HG03460 (cell line): ENCODE results near the gene CCDC12.
"Not testable (repeated sequence)": the region's sequence is repeated elsewhere in the genome, so short reads cannot be mapped to it uniquely, and the experiment has no call there.

Experiments used
- ATAC-seq: cut with Tn5 transposase; IDR thresholded peaks from one replicate; pipeline ENCODE4 v1.9.1; 2021; ENCODE audit not compliant: unreplicated experiment

The CCDC12 gene

DNA sequence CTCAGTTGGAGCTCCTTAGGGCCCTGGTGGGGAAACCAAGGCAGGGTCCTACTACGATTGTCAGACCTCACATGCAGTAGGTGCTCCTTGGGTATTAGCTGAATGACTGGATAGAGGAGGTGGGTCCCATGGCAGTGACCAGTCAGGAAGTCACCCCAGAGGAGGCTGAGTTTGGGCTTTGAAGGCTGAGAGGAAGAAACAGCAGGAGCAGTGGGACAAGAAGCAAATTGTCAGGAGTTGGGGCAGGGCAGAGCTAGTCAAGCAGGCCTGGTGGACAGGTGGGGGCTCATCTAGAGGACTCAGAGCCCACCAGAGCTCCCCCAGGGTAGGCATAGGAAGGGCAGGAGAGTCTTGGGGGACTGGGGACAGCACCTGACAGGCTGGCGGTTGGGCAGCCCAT lies 6.0 kb upstream of the CCDC12 start:
- no peak for ATAC-seq

- ATAC-seq = no peak
Observed at GRCh38 chr3:46981932-46982471, 5.5 kb upstream of the CCDC12 start.

DNA sequence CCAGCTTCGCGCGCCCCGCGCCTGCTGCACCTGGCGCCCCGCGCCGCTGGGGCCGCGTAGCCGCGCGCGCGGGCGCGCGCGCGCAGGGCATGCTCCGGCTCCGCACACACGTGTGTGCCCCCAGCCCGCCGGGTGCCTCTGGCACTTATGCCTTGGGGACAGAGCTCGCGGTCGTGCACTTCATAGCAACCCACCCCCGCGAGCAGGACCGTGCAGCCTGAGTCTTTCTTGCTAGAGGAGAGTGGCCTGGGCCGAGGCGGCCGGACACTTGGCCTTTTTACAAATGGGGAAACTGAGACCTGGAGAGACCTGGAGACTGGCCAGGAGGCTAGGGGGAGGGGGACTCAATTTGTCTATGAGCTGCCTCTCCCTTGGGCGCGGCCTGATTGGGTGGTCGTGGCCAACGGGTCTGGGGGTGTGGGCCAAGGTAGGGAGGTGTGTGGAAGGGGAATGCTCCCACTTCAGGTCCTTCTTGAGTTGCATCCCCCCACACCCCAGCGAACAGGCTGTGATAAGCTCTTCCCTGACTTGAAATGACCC lies 3.5 kb upstream of the CCDC12 start:
- ATAC-seq = no peak

GRCh38 chr3:46978985-46979944 lies 2.7 kb upstream of the CCDC12 start, which contains the start of gene NBEAL2:
Gene NBEAL2 (plus strand): TSS chr3:46979666. CDS start chr3:46979862, 196 bp downstream.
- peak; percentile 72 for ATAC-seq

DNA sequence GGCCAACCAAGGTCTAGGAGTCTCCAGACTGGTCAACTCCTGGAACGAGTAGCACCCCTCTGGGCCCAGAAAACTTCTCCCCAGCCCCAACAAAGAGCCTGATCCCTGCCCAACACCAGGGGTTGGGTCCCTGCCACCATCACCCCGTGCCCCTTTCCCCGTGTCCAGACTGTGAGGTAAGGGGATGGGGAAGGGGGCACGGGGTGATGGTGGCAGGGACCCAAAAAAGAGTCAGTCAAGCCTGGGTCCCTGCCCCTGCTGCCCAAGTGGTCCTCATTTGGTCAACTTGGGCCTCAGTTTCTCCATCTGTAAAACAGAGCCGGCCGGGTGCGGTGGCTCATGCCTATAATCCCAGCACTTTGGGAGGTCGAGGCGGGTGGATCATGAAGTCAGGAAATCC lies 1.8 kb upstream of the CCDC12 start:
- ATAC-seq = no peak

DNA sequence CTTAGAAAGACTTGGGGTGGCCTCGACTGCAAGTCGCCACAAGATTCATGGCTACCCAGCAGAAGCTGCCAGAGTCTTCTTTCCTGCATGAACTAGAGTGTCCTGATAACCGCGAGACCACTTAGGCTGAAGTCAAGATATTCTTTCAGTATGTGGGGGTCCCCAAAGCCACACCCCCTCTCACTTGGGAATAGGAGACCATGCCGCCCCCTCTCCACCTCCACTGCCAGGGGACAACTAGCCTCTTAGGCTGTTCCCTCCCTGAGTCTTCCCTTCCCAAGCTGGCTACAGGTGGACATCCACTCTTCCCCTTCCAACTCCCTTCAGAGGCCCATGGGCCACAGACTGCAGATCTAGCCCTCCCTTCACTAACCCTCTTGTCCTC lies 1.3 kb upstream of the CCDC12 start:
- no peak for ATAC-seq

GRCh38 chr3:46974421-46975171 lies 1.9 kb downstream of the CCDC12 start:
- ATAC-seq = no peak

DNA sequence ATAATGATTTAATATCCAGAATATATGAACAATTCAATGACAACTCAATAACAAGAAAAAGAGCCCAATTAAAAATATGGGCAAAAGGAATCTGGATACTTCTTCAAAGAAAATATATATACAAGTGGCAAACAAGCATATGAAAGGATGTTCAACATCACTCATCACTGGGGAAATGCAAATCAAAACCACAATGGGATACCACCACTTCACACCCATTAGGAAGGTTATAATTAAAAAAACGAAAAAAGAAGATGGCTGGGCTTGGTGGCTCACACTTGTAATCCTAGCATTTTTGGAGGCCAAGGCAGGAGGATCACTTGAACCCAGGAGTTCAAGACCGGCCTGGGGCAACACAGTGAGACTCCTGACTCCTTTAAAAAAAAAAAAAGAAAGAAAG lies 4.1 kb downstream of the CCDC12 start:
- ATAC-seq = no peak

- no peak for ATAC-seq
Observed at GRCh38 chr3:46971742-46972141, 4.8 kb downstream of the CCDC12 start.

DNA sequence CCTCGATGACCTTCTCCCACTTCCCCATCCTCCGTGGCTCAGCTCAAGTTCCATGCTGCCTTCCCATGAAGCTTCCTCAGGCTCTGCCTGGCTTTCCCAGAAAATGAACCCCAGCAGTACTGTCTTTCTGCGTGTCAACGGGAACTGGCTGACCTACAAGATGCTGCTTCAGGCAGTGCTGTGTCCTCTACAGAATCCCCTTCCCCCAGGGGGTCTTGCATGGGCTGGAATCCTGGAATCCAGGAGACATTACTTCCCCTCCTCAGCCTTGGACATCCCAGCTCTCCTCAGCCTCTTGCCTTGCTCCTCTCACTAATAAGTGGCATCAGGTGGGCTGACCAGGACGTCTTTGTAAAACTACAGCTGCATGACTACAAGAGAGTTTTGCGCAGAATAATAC lies 5.4 kb downstream of the CCDC12 start:
- ATAC-seq = no peak

DNA sequence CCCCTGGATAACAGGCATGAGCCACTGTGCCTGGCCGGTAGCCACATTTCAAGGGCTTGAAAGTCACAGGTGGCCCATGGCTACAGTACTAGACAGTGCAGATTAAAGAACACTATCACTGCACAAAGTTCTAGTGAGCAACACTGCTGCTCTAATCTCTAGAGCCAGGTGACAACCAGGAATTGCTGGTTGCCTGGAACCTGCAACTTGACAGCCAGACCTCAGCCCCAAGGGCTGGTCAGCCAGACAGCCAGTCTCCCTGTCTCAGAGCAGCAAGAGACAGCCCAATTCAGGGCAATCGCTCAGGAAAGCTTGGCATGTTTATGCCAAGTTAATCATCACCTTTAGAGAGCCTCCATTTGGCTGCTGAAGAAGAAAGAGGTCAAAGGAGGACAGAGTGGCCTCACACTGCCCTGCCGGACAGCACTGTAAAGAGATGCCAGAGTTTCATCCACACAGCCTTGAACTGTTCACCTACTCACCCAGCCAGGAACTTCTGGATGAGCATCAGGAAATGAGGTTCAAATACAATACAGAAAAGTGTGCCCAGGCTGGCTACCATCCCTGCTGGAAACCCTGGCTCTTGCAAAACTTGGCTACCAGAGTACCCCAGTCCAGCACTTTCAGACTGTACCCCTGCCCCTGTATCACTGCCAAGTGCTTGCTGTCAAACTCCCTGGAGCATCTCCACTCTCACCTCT lies 6.0 kb downstream of the CCDC12 start:
- no peak for ATAC-seq

DNA sequence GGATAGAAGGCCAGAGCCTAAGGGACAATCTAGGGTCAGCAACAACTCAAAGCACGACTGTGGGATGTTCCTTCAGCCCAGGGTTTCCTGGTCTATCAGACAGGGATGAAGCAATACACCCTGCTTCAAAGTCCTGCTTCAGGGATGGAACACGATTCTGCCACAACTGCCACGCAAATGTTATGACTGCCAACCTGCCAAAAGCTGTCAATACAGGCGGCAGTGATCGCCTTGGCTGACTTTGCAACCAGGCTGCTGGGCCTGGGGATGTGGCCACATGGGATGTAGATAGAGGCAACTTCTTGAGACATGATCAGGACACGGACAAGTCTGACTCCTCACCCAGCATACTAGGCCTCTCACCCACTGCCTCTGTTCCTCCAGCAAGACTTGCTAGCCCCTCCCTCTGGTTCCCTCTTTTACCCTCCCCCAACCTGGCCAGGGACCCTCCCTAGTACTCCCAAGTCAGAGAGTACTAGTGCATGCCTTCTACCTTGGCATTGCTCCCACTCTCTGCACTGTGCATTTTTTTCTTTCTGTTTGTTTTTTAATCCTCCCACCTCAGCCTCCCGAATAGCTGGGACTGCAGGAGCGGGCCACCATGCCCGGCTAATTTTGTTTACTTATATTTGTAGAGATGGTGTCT lies 7.6 kb downstream of the CCDC12 start:
- ATAC-seq = no peak

DNA sequence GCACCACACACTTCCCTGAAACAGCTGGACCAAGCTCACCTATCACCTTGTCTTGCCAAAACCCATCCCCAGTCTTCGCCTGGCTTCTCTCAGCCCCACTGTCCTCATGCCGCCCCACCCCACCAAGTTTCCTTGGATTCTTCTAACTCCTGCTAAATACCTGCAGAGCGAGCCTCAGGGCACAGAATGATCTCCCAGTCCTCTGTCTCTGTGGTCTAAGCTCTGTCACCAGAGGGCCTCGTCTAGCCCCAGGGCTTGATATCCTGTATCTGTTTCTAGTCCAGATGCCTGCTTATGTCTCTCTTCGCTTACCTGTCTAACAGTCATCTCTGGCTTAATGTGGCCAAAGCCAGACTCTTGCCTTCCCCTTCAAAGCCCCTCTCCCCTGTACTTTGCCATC lies 9.7 kb downstream of the CCDC12 start:
- ATAC-seq = no peak

DNA sequence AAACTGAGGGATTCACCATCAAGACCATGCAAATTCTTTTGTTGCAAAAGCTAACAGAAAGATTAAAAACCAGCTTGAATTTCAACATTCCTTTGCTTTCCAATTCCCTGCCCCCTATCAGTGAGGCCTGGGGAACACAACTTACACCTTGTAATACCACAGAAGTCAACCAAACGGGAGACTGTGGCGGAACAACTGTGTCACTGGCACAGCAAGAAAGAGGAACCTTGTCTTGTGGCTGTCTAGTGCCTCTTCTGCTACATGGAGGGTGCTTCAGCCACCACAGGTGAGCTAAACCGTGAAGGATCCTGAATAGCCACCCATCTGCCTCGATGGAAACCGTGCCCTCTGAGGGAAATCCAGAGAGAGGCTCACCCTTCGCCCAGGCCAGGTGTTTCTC lies 11.4 kb downstream of the CCDC12 start:
- ATAC-seq = no peak

GRCh38 chr3:46964038-46964590 lies 12.4 kb downstream of the CCDC12 start:
- not testable (repeated sequence) for ATAC-seq

DNA sequence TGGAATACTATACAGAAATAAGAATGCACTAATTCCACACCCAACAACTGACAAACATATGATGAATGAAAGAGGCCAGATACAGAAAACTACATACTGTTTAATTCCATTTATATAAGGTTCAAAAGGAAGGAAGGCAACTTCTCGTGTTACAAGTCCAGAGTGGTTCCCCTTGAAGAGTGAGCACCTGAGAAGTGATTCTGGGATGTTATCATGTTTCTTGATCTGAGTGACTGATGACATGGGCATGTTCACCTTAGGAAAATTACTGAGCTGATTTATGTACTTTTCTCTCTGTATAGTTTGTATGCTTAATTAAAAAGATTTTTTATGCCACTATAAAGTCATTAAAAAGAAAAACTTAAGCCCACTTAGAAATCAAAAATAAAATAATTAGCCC lies 13.6 kb downstream of the CCDC12 start:
- no peak for ATAC-seq

DNA sequence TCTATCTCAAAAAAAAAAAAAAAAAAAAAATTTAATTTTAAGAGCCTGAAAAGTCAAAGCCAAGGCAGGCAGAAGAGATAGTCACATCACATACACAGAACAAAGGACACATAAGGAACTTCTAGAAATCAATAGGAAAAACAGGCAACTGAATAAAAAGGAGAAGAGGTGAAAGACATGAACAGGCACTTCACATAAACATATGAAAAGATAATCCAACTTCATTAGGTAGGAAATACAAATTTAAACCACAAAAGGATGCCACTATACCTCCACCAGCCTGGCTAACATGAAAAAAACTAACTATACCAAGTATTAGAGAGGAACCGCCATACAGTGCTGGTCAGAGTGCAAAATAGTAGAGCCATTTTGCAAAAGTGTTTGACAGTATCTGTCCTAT lies 14.1 kb downstream of the CCDC12 start:
- ATAC-seq = no peak

GRCh38 chr3:46960835-46961234 lies 15.7 kb downstream of the CCDC12 start:
- ATAC-seq = no peak

DNA sequence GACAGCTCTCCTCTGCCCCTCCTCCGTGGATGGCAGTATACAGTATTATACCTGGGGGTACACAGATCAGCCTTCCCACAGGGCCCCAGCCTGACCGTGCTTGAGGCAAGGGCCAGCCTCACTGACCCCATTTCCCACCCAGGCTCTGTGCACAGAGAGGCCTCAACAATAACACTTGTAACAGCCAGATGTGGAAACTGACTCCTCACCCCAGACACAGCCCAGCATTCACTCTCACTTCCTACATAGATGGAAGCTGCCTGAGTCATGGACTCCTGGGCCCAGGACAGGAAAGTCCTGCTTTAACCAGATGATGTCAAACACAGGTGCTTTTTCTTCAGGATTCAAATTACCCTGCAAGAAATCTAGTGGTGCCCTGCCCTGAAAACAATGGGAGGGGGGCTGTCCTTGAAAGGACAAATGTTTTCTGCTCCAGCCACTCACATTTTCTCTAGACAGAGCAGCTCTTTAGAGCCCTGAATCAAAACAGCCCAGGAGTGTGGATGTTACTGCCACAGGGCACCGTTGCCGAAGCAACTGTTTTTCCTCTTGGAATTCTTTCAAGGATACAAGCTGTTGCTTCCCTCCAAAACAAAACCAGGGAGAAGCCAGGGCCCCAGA lies 16.4 kb downstream of the CCDC12 start:
- no peak for ATAC-seq

DNA sequence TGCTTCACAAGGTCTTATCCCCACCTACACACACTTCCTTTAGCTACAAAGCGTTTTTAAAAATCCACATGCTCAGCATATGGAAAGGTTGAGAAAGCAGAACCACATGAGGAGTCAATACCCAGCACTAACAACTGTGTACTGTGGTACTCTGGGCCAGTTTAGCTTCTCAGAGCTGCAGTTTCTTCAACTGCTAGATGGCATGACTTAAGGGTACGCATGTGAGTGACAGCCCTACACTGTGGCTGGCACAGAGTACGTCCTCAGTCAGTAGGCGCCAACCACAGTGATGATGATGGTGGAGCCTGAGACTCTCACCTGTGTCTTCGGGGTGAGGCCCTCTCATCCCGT lies 17.4 kb downstream of the CCDC12 start:
- ATAC-seq = no peak
